K562 (cell line): ENCODE data around the gene DTWD2. TPM values are rescaled to one million over a fixed set of nuclear protein-coding genes. Genes with fewer than 3 reads are reported as not detected.

Experiments
- ATAC-seq: fragments of 200-7000 bp; cut with Tn5 transposase; 3 replicates; pipeline ENCODE4 v1.9.1; 2020; ENCODE audit warnings: moderate library complexity
- BruUV-seq: library from RNA; stranded (reverse); fragments of 400-500 nt; replicated peaks from 2 replicates; lab custom pipeline; 2021; lab: Mats Ljungman, UMichigan
- CTCF ChIA-PET: fragments of 300-600 bp; formaldehyde crosslinking; extraction: SDS; loops from one replicate; lab custom pipeline; 2021; ENCODE audit warnings: low intra/inter-chr PET ratio; lab: Yijun Ruan, JAX
- POLR2A ChIA-PET: fragments of 300-600, 350-650 bp; sonication (Branson Sonifier 250); formaldehyde crosslinking; extraction: SDS; loops from one replicate; lab custom pipeline; 2021; ENCODE audit warnings: antibody characterized with exemption, inconsistent platforms; lab: Yijun Ruan, JAX
- DNase-seq, 4 experiments: peaks; one replicate each; pipeline versions ENCODE4 v3.0.0 to v3.0.0-alpha.2; 2011 to 2018; ENCODE audit warnings: low spot score in 3 of 4, mixed read lengths in 3 of 4; ENCODE audit errors: extremely low read depth in 1 of 4
- FAIRE-seq: peaks from 2 replicates; lab custom pipeline; 2011; peaks lifted over from hg19 to GRCh38; lab: Jason Lieb, UNC
- H2AFZ ChIP-seq: 2 replicates; pipeline ENCODE4 v1.6.0; 2011; ENCODE audit warnings: low read depth, low read length, control low read depth, inconsistent platforms
- H3K27ac ChIP-seq: fragments of 200-600 bp; 3 replicates; pipeline ENCODE4 v1.8.0; 2011; ENCODE audit warnings: low read depth, mild to moderate bottlenecking, control low read depth, inconsistent platforms, low read length, moderate library complexity, mixed read lengths; ENCODE audit errors: extremely low read depth
- H3K27me3 ChIP-seq, 2 experiments: fragments of 300-600 bp in 1 of 2; 2 replicates in 1 of 2; 3 replicates in 1 of 2; pipeline versions ENCODE4 v1.6.0 to v1.8.0; 2011; ENCODE audit warnings: inconsistent platforms in 2 of 2, low read length in 2 of 2, mild to moderate bottlenecking in 1 of 2, mixed read lengths in 1 of 2, moderate library complexity in 1 of 2; ENCODE audit not compliant: control insufficient read depth in 2 of 2, insufficient read depth in 2 of 2
- H3K36me3 ChIP-seq: fragments of 300-600 bp; 3 replicates; pipeline ENCODE4 v1.8.0; 2011; ENCODE audit warnings: mild to moderate bottlenecking, low read length, inconsistent platforms; ENCODE audit not compliant: control insufficient read depth, insufficient read depth
- H3K4me1 ChIP-seq, 2 experiments: fragments of 200-600 bp in 1 of 2; replicated peaks in 1 of 2; 2 replicates in 1 of 2; 3 replicates in 1 of 2; pipeline versions ENCODE4 v1.5.1 to v1.8.0; 2011; ENCODE audit warnings: inconsistent platforms in 2 of 2, low read length in 2 of 2, mild to moderate bottlenecking in 1 of 2, mixed read lengths in 1 of 2, moderate library complexity in 1 of 2; ENCODE audit not compliant: control insufficient read depth in 2 of 2, insufficient read depth in 2 of 2
- H3K4me2 ChIP-seq: 2 replicates; pipeline ENCODE4 v1.6.1; 2011; ENCODE audit warnings: low read length, control low read depth, inconsistent platforms, mixed read lengths; ENCODE audit not compliant: insufficient read depth
- H3K4me3 ChIP-seq: fragments of 200-600 bp; sonication (generic), shearing (Covaris generic); 2 replicates; pipeline ENCODE4 v1.5.1; 2016; ENCODE audit warnings: control low read depth, inconsistent platforms
- H3K79me2 ChIP-seq: fragments of 200-600 bp; 3 replicates; pipeline ENCODE4 v1.8.0; 2011; ENCODE audit warnings: low read length, inconsistent platforms; ENCODE audit not compliant: control insufficient read depth, insufficient read depth
- H3K9ac ChIP-seq, 2 experiments: 2 replicates each; pipeline versions ENCODE4 v1.6.0 to v1.6.1; 2011; ENCODE audit warnings: low read depth in 2 of 2, low read length in 2 of 2, control low read depth in 1 of 2, inconsistent platforms in 1 of 2, mild to moderate bottlenecking in 1 of 2, mixed read lengths in 1 of 2; ENCODE audit not compliant: insufficient read depth in 1 of 2
- H3K9me1 ChIP-seq: one replicate; pipeline ENCODE4 v1.6.0; 2011; ENCODE audit warnings: inconsistent platforms, mild to moderate bottlenecking, low read length, moderate library complexity; ENCODE audit not compliant: control insufficient read depth, insufficient read depth
- H3K9me3 ChIP-seq: replicated peaks from 2 replicates; pipeline ENCODE4 v1.5.1; 2011; ENCODE audit warnings: low read depth, low read length, inconsistent platforms; ENCODE audit not compliant: control insufficient read depth, insufficient read depth
- H4K20me1 ChIP-seq: replicated peaks from 2 replicates; pipeline ENCODE4 v1.6.1; 2011; ENCODE audit warnings: low read length, inconsistent platforms, mixed read lengths; ENCODE audit not compliant: control insufficient read depth, insufficient read depth
- ATF6 ChIP-seq: sonication (generic); formaldehyde crosslinking; IDR thresholded peaks from 2 replicates; pipeline ENCODE4 v1.4.0; 2020; ENCODE audit warnings: mild to moderate bottlenecking, missing genetic modification reagents
- BRF2 ChIP-seq: IDR thresholded peaks from 3 replicates; pipeline ENCODE4 v1.6.1; 2011; ENCODE audit warnings: borderline replicate concordance, mild to moderate bottlenecking; ENCODE audit not compliant: insufficient read length, insufficient read depth
- CCAR2 ChIP-seq: fragments of 200-400 bp; formaldehyde crosslinking; IDR thresholded peaks from 2 replicates; pipeline ENCODE4 v1.6.1; 2017; ENCODE audit warnings: mild to moderate bottlenecking, low read depth, low read length
- CHCHD3 ChIP-seq: fragments of 250-450 bp; sonication (Bioruptor Pico); IDR thresholded peaks from 2 replicates; pipeline ENCODE4 v2.1.2; 2022; ENCODE audit warnings: mild to moderate bottlenecking
- E2F3 ChIP-seq: fragments of 250-450 bp; sonication (Bioruptor Pico); IDR thresholded peaks from 2 replicates; pipeline ENCODE4 v1.4.0; 2020; ENCODE audit warnings: mild to moderate bottlenecking
- ELF2 ChIP-seq: fragments of 250-450 bp; sonication (Bioruptor Pico); IDR thresholded peaks from 2 replicates; pipeline ENCODE4 v1.5.0; 2021; ENCODE audit warnings: mild to moderate bottlenecking
- EZH2 ChIP-seq: IDR thresholded peaks from 2 replicates; pipeline ENCODE4 v1.6.1; 2012; ENCODE audit warnings: low read depth, mild to moderate bottlenecking, inconsistent platforms, low read length, borderline replicate concordance
- FOS ChIP-seq: IDR thresholded peaks from 3 replicates; pipeline ENCODE4 v1.6.1; 2011; ENCODE audit not compliant: insufficient read length; ENCODE audit errors: extremely low read depth
- HLTF ChIP-seq: fragments of 450-650 bp; IDR thresholded peaks from 2 replicates; pipeline ENCODE4 v1.6.1; 2016
- HSF4 ChIP-seq: fragments of 250-450 bp; sonication (Bioruptor Pico); IDR thresholded peaks from 2 replicates; pipeline ENCODE4 v2.1.2; 2022; ENCODE audit warnings: mild to moderate bottlenecking, moderate library complexity, borderline replicate concordance
- KAT7 ChIP-seq: sonication (generic); formaldehyde crosslinking; IDR thresholded peaks from 2 replicates; pipeline ENCODE4 v1.8.0; 2022; ENCODE audit warnings: missing genetic modification reagents, mild to moderate bottlenecking, borderline replicate concordance
- LEF1 ChIP-seq: fragments of 450-650 bp; IDR thresholded peaks from 2 replicates; pipeline ENCODE4 v1.6.1; 2016; ENCODE audit warnings: mild to moderate bottlenecking
- NFIC ChIP-seq: fragments of 450-650 bp; IDR thresholded peaks from 2 replicates; pipeline ENCODE4 v1.6.1; 2017; ENCODE audit warnings: mild to moderate bottlenecking, inconsistent platforms
- ZNF668 ChIP-seq: fragments of 250-450 bp; sonication (Bioruptor Pico); IDR thresholded peaks from 2 replicates; pipeline ENCODE4 v1.8.0; 2022; ENCODE audit warnings: mild to moderate bottlenecking, inconsistent platforms
- WGBS: fragments of 100-300 bp; shearing (Covaris generic); methylation state at CpG from one replicate; pipeline ENCODE4 v1.1.6; 2016; ENCODE audit warnings: low coverage, mixed read lengths; ENCODE audit not compliant: insufficient coverage; ENCODE audit errors: missing lambda C conversion rate; 5-methylcytosine and 5-hydroxymethylcytosine counted together
- in situ Hi-C: fragments of 300-500 bp; cut with MboI; formaldehyde crosslinking; loops from 4 replicates; pipeline ENCODE4 v1.15.0; 2018; ENCODE audit warnings: inconsistent platforms, mixed read lengths
- intact Hi-C: fragments of 100-400 bp; cut with micrococcal nuclease; formaldehyde crosslinking; loops from 2 replicates; pipeline ENCODE4 v1.14.2; 2022
- polyA plus RNA-seq, 8 experiments: library from polyadenylated mRNA; depleted of rRNA in 4 of 8; stranded (reverse) in 5 of 8; unstranded in 3 of 8; fragments of >200 nt; fragmentation: Nextera tagmentation in 2 of 8; fragmentation: Illumina TruSeq in 1 of 8; extraction: Ambion mirVana in 2 of 8; extraction: Trizol in 1 of 8; gene quantifications; 2 replicates each; pipeline versions ENCODE4 v1.2.1 to v1.2.3, GENCODE V29; 2011 to 2014; ENCODE audit warnings: inconsistent platforms in 1 of 8, missing spikeins in 1 of 8
- total RNA-seq, 7 experiments: library from RNA; depleted of rRNA in 6 of 7; stranded (reverse); fragments of >200 nt in 6 of 7; fragmentation: Illumina TruSeq in 2 of 7; extraction: Trizol in 2 of 7; gene quantifications; 2 replicates each; pipeline versions ENCODE4 v1.2.1 to v1.2.3, GENCODE V29; 2011 to 2021; ENCODE audit warnings: low replicate concordance in 1 of 7

The DTWD2 gene
- total and polyA plus RNA-seq, 9 of the 15 experiments (the other 6 are each of a cell fraction or from before 2014, with no cell fraction given): 0.99 to 10.8 (median 4.1) TPM

GRCh38 chr5:118818604-118819003 lies 169.7 kb downstream of the DTWD2 start:
- DNase-seq (no peak), FAIRE-seq (no peak), ATAC-seq (no peak)
- intact Hi-C loops (no loop called here), in situ Hi-C loops (no loop called here)
- ChIA-PET CTCF (no interaction called here), POLR2A (no interaction called here)
- Histone ChIP-seq H3K4me1 (no peaks in the 10 kb centered on the region), H3K36me3 (no peaks in the 10 kb centered on the region), H4K20me1 (no peaks in the 10 kb centered on the region), H3K4me2 (no peak overlapping the region), H2AFZ (no peak overlapping the region), H3K4me3 (no peak overlapping the region), H3K27me3 (no peaks in the 10 kb centered on the region), H3K79me2 (no peaks in the 10 kb centered on the region), H3K9ac (no peak overlapping the region), H3K9me3 (no peaks in the 10 kb centered on the region), H3K27ac (no peak overlapping the region), H3K9me1 (no peaks in the 10 kb centered on the region)
- BruUV-seq: no TSS peak
- TF ChIP-seq KAT7: no peak
- no peak for TF ChIP-seq LEF1
- no peak for TF ChIP-seq NFIC
- 0% methylated on average over 3 of the region's 3 CpGs for WGBS

GRCh38 chr5:118808441-118808840 lies 179.9 kb downstream of the DTWD2 start:
- no peak for ATAC-seq
- in situ Hi-C loops: no loop called here
- CTCF ChIA-PET: no interaction called here
- no peak for TF ChIP-seq HLTF
- no peak for TF ChIP-seq CCAR2
- no peak for TF ChIP-seq EZH2
- TF ChIP-seq ZNF668: no peak
- no peak for TF ChIP-seq E2F3 (CRISPR knock-in tag)
- no peak for TF ChIP-seq CHCHD3
- no peak for TF ChIP-seq ATF6 (CRISPR knock-in tag)
- TF ChIP-seq HSF4: no peak
- TF ChIP-seq FOS: no peak
- no peak for TF ChIP-seq BRF2
- TF ChIP-seq ELF2 (CRISPR knock-in tag): no peak

More at GRCh38 chr5:118808441-118808840, 179.9 kb downstream of the DTWD2 start:
- no peak overlapping the region for H3K4me2 ChIP-seq
- no peaks in the 10 kb centered on the region for H3K9me3 ChIP-seq
- no peaks in the 10 kb centered on the region for H3K27me3 ChIP-seq
- no TSS peak for BruUV-seq
- H3K9ac ChIP-seq: no peak overlapping the region
- DNase-seq (no peak), FAIRE-seq (no peak)
- no peaks in the 10 kb centered on the region for H3K36me3 ChIP-seq
- WGBS: 0% methylated on average over 2 of the region's 2 CpGs
- H4K20me1 ChIP-seq: no peaks in the 10 kb centered on the region
- no peaks in the 10 kb centered on the region for H3K4me1 ChIP-seq
- no peak overlapping the region for H3K4me3 ChIP-seq
- H2AFZ ChIP-seq: no peak overlapping the region
- no peaks in the 10 kb centered on the region for H3K9me1 ChIP-seq
- POLR2A ChIA-PET: interaction anchor here (1.3 kb wide), 1 partner anchor 8 kb away, joined by 3 read pairs; no protein-coding TSS in a partner anchor
- no peaks in the 10 kb centered on the region for H3K79me2 ChIP-seq
- H3K27ac ChIP-seq: no peak overlapping the region
- intact Hi-C loops: no loop called here
